HG03439 (cell line): ENCODE results near the gene ADGRG6.

Experiments
- ATAC-seq: cut with Tn5 transposase; IDR thresholded peaks from one replicate; pipeline ENCODE4 v1.9.1; 2021; ENCODE audit warnings: mild to moderate bottlenecking, moderate library complexity; ENCODE audit not compliant: unreplicated experiment

The ADGRG6 gene

DNA sequence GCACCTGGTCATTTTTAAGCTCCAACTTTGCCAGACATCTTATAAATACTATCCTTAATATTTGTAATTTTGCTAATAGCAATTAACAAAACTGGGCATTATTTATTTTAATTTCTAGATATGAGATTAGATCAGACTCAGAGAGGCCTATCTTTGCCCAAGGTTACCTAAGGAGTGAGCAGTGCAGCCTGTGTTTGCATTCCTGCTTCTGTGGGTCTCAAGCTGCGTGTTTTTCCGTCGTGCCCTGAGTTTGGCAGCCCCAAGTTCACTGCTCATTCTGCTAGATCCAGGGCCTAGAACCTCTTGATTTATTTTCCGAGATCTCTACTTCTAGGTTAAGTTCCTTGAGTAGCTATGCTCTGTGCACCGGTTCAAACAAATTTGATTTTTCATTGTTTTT lies 11.0 kb upstream of the ADGRG6 start:
- no peak for ATAC-seq

DNA sequence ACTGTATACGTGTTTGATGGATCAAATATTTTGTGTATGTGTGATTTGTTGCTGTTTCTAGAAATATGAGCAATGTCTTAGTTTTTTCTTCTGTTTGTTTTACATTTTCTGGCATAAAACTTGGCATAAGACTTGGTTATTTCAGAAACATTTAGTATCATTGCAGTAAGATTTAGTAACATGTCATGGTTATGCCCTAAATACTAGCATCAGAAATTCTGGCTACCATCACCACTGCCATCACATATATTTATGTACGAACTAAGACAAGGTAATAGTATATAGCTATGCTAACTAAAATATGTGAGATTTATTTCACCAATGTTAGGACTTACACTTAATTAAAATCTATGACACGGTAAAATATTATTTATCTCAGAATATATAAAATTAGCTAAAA lies 10.3 kb upstream of the ADGRG6 start:
- no peak for ATAC-seq

DNA sequence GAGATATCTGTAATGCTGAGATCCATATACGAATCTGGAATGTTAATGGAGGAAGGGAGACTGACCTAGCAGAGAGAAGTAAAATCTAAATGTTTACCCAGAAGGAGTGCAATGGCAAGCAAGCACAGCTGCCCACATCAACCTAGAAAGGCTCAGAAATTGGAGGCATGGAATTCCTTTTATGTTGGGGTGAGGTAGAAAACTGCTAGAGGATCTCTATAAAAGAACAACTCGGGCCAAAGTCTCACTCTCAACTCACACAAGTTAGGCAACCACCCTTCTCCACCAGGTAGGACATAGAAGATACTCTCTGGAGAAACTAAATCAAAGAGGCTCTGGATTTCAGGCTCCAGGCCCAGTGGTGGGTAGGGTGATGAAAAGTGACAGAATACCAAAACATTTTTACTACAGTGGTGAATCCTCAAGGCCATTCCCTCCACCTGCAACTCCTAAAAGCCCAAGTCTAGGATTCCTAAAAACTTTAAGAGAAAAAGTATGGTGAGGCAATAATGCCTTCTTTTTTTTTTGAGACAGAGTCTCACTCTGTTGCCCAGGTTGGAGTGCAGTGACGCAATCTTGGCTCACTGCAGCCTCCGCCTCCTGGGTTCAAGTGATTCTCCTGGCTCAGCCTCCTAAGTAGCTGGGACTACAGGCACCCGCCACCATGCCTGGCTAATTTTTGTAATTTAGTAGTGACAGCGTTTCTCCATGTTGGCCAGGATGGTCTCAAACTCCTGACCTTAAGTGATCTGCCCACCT lies 9.5 kb upstream of the ADGRG6 start:
- no peak for ATAC-seq

DNA sequence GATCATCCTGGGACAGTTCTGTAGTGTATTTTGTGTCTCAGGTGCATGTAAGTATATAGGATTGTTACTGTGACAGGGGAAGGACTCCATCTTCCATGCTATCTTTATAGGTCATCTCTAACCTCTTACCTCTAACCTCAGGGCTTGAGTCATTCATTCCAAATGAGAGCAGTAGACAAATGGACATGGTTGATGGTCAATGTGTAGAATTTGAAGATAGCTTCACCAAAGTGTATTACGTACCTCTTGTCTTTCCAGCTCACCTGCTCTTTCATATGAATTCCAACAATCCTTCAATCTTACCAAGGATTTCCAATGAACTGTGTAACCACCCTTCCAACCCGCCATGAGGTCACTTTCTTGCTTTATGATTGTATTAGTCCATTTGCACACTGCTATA lies 8.7 kb upstream of the ADGRG6 start:
- no peak for ATAC-seq

DNA sequence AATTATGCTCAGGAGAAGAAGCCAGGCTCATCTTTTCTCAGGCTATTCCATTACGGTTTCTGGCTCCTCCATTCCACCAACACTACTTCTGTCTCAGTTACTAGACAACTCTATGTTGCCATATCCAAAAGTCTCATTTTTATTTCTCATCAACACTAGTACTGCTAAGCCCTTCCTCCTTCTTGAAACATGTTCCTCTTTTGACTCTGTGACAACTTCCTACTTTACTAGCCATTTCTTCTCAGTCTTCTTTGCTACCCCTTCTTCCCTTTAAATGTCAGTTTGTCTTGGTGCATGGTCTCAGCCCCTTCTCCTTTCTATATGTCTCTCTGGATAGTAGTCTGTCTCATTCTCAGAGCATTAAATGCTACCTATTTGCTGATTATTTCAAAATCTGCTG lies 7.1 kb upstream of the ADGRG6 start:
- no peak for ATAC-seq

DNA sequence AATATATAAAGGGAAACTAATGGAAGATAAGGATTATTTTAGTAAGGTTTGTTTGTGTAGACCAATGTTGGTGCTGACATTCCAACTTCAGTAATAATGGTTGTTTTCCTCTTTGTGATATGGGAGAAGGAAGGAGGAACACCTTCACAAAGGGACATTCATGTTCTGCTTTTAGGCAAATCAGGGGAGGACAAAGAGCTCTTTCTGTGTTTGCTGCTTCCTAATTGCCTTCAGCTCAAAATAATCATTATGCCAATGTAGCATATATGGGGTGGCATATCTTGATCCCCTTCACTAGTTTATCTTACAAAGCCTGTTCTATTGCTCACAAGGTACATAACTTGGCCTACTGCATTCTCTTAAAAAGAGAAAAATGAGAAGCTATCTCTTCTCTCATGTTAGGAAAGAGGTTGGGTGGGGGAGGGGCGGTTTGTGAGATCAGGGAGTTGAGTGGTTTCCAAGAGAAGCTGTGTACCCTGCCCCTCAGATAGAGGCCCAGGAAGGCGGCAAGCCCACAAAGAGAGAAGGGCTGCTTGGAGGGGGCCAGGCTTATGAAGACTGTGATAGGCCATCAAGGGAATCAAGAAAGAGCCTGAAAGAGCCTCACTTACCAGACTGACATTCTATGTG lies 4.7 kb upstream of the ADGRG6 start:
- ATAC-seq = no peak

DNA sequence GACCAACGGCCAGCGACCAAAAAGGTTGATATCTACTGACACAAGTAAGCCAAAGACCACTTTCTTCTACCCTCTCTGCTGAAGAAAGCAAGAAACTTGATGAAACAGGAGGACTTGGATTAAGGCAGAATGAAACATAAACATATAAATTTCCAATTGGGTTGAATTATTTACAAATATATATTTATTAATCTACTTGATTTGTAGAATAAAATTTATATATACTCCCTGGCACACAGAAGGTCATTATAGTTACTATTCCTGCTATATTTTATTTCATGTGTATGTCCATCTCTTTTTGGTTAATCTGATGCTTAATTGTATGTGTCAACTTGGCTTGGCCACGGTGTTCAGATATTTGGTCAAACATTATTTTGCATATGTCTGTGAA lies 4.2 kb upstream of the ADGRG6 start:
- ATAC-seq = no peak

DNA sequence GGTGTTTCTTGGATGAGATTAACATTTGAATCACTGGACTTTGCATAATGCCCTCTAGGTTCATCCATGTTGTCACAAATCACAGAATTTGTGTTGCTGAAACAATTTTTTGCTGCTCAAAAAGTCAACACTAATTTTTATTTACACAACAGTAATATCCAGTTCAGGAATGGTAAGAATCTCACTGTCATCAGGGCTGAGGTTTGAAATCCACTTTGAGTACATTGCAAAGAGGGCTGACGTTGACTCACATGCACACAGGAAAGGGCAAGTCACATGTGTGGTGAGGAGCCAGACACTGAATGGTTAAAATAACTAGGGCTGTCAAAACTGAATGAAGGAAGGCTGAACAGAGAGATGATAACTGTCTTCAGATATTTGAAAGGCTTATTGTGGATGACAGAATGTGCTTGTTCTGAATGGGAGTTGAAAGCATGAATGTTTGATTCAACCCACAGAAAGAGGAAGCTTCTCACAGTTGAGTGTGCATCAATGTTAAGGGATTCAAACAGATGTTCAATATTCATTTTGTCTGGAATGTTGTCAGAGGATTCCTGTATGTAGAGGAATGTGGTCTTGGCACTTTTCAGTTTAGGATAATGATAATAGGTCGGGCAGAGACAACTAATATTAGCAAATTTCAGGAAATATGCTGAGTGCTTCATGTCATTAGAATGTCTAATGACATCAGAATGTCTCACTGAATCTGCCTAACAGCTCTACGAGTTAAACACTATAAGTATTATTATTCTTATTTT lies 3.6 kb upstream of the ADGRG6 start:
- no peak for ATAC-seq

DNA sequence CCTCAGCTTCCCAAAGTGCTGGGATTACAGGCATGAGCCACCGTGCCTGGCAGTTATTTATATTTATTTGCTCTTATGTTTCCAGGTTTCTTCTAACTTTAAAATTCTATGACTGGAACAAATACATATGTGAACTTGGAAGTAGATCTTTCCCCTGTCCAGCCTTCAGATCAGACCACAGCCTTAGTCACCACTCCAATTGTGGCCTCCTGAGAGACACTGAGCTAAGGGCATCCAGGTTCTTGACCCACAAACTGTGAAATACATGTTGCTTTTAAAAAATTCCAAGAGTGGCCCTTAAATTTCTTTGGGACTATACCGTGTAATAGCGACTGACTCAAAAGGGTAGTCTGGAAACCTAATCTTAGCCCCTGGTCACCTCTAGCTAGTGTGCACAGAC lies 1.5 kb upstream of the ADGRG6 start:
- no peak for ATAC-seq

DNA sequence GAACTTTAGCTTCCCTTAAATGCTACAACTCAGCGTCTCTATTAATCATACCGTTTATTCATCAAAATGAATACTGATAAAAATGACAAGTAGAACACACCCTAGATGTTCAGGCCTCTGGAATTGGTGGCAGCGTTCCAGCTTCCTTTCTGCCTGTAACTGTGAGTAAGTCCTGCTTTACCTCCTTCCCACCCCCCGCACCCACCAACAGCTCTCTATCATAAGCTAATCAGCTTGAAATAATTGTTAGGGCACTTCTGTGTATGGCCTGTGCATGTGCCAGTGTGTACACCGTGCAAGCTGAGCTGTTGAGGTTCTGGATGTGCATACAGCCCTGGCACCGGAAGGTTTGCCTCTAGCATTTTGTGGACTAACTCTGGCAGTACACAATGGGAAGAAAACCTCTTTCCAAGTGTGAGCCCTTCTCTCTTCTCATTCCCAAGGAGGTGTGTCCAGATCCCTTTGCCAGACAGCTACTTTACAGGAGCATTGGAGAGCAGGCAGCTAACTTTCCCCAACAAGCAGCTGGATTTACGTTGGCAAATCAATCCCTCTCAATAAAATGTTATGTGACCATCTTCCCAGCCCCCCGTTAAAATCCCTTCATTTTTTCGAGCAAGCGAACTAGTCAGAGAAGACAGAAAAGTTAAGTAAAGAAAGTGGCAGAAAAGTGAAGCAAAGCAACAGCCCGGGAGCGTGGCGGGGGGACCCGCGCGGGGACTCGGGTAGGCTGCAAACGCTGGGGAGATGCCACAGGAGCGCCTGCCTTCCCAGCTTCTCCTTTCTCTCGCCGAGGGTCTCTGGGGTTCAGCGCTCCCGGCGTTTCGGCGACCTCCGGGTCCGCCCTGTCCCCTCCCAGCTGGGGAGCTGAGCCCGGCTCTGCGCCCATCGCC lies 803 bp upstream of the ADGRG6 start:
- peak; percentile 2 for ATAC-seq

DNA sequence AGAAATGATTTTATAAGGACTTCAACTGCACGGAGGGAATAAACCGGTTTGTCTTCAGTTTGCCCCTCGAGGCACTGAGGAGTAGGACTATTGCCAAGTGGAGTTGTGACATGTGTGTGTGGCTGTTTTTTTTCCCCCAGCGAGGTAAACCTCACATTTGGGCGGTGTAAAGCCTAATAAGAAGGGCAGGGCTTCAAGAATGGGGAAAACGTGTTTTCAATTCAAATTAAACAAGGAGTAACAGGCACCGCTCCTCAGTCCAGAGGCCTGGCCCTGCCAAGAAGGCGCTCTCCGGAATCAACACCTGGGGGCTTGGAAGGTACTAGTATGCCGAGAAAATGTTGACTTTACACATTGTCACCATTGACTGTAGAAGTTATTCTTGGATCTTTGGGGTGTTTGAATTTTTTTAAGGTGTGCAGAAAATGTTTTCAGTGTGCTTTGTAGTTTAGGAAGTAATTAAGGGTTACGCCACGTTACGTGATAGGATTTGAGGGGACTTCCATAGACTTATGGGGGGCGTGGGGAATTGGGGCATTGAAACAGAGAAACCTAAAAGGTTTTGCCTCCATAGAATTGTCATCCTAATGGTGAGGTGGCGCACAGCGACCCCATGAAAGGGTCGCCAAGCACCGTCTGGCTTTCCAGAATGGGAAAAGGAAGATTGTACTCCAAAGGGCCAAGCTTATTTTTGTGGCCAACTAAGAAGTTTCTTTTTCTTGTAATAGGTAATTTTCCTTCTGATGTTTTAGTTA lies 791 bp downstream of the ADGRG6 start:
- ATAC-seq = no peak

DNA sequence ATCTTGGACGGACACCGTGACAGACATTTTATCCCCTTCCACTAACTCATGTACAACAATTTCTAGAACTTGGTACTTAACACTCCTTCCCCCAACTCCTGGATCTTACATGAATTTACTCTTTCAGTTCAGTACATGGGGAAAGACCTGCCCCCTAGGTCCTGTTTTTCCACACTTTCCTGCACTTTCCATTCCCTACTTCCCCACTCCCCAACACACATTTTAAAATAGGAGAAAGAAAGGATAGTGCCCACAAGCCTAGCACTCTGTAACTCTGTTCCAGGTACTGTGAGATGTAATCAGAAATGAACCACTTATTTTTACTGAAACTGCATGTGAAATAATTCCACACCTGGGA lies 1.3 kb downstream of the ADGRG6 start:
- no peak for ATAC-seq

DNA sequence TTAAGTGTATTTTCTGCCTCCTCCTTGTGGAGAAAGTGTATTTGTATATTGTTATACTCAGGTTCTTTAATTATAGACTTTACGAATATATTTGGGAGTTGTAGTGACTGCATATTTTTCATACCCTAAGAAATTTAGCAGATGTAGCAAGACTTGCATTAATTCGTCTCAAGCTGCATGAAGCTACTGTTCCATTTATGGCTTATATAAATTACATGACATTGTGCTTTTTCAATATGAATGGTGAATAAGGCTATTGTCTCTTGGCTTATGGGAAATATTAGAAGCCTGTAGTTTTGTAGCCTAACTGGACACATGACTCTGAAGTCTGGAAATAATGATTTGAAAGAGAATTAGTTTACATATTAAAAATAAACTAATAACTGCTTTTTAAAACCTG lies 2.4 kb downstream of the ADGRG6 start:
- no peak for ATAC-seq

DNA sequence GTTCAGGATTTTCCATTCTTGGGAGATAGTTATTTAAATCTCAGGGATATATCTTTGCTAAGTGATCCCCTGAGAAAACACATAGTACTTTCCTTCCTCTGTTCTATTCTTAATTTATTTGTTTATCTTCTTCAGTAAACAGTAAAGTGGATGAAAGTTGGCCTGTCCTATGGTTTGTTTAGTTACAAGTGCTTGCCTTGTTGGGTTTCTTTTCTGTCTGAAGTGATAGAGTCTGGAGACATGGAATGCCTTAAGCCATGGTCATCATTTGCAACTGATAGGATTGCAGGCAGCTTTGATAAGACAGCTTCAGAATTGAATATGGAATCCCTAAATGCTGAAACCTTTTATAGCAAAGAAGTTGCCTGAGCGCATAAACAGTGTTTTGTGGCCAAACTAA lies 4.9 kb downstream of the ADGRG6 start:
- no peak for ATAC-seq

DNA sequence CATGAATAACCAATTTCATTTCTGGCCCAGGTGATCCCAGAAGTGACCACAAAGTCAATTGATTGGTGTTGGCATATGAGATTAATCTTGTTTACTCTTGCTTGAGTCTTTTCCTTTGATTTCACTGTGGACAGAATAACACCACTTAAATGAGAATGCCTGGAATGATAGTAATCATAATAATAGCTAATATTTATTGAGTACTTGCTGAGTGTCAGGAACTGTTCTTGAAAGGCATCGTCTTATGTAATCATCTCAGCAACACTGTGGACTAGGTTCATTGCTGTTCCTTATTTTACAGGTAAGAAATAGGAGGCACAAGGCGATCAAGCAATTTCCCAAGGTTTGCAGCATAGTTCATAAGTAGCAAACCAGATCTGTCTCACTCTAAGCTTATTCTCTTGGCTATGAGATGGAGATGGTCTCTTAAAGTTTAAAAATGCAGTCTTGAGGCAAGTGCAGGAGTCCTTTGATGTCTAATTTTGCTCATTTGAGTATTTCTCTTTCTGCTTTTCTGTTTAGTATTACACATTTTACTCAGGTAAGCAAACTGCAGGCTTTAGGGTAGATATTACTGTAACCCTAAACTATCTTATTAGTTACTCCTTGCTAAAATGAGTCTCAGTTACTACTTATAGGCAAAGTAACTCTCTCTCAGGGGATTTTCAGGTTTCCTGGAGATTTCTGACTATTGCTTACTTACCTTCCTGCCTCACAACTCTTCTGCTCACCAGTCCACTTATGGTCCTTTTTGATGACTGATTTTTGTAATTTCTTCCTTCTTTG lies 6.3 kb downstream of the ADGRG6 start:
- ATAC-seq = no peak

DNA sequence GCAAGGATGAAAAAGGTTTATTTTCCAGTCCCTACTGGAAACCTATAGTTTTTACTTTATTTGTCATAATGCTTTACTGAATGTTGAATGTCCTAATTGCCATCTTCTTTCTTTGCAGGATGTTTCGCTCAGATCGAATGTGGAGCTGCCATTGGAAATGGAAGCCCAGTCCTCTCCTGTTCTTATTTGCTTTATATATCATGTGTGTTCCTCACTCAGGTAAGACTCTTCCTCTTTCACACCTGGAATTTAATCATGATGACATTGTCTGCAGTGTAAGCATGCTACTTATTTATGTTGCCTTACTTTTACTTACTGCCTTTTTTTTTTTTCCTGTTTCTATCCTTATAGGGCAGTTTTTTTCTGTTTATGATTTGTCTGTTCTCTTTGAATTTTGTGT lies 7.6 kb downstream of the ADGRG6 start:
- ATAC-seq = no peak

DNA sequence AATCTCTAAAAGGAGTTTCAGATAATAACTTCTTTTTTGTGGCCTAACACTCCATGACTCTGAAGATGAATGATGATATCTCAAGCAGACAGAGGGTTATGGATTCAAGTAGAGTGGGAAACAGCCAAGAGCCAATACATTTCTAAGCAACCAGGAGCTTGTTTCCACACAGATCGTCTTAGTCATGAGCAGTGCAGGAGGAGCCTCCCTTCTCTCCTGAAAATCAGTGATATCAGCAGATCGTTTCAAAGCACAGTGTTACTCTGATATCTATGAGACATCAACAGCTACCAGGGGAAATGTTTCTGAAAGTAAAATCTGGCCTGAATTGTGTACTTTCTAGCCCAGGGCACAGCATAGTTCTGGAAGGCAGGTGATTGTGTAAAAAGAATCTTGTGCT lies 11.5 kb downstream of the ADGRG6 start:
- no peak for ATAC-seq

DNA sequence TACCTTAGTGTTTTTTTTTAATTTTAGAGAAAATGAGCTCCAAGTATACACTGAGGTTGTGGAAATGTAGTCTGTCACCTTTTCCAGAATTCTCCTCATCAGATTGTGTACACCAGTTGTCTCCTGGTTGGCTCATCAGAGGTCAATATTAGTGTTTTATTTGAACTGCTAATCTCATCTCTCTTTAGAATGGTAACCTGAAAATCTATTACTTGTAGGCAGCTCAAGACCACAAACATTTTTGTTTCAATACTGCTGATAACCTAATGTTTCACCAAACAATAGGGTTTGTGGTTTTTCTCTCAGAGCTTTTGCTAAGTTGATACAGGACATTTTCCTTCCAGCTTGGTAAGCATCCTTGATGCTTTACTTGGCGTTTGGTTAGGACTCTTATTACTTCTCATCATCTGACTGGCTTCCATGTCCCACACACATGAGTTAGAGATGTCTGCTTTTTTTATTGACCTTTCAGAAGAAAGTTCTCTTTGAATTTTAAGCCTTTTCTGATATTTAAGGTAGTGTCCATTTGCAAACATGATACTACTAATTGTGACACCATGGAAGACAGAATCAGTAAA lies 15.1 kb downstream of the ADGRG6 start:
- ATAC-seq = no peak

DNA sequence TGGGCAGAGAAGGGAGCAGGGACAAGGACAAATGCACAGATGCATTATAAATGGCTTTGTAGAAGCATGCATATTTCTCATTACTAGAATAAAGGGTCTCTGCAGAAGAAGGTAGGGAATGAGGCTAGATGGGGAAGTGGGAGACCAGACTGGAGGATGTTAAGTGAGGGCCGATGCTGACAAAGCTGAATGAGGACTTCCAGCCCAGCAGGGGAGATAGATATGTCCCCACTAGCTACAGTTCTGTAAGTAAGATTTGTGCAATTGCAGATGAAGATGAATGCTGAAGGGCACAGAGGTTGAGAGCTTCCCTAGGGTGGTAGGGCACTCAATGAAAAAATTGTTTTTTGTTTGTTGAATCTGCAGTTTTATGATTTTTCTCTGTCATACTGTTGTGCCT lies 16.9 kb downstream of the ADGRG6 start:
- no peak for ATAC-seq
